ENCODE data around the gene ERC2.

The ERC2 gene

DNA sequence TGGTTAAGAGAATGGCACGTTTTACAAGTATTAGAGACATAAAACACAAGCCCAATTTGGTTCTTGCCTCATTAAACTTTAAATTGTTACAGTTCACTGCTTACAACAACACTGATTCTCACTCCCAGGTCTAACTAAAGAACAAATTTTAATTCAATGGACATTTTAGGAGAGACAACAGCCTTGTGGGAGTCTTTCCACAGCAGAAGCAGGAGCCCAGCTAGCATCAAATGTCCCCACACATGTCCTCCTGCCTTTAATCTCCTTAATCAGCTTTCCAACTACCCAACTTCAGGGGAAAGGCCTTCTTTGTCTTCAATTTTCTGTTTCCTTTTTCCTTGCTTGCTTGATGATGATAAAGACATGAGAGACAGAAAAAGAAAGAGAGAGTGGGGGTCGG lies 693.4 kb downstream of the ERC2 start:
- TF ChIP-seq FOXM1 (IDR thresholded peaks at IDR 0.05; ENCODE audit: borderline replicate concordance, low read depth) (no peak), TEAD4 (IDR thresholded peaks at IDR 0.05) (no peak), CREB1 (IDR thresholded peaks at IDR 0.05; ENCODE audit: low read depth) (no peak), ZBTB7A (IDR thresholded peaks at IDR 0.05; ENCODE audit: low read depth) (no peak), TCF12 (IDR thresholded peaks at IDR 0.05; ENCODE audit: low read depth) (no peak)
- TF ChIP-seq, protein P1, sequence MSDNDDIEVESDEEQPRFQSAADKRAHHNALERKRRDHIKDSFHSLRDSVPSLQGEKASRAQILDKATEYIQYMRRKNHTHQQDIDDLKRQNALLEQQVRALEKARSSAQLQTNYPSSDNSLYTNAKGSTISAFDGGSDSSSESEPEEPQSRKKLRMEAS (IDR thresholded peaks at IDR 0.05): no peak
- TF ChIP-seq, protein P2, sequence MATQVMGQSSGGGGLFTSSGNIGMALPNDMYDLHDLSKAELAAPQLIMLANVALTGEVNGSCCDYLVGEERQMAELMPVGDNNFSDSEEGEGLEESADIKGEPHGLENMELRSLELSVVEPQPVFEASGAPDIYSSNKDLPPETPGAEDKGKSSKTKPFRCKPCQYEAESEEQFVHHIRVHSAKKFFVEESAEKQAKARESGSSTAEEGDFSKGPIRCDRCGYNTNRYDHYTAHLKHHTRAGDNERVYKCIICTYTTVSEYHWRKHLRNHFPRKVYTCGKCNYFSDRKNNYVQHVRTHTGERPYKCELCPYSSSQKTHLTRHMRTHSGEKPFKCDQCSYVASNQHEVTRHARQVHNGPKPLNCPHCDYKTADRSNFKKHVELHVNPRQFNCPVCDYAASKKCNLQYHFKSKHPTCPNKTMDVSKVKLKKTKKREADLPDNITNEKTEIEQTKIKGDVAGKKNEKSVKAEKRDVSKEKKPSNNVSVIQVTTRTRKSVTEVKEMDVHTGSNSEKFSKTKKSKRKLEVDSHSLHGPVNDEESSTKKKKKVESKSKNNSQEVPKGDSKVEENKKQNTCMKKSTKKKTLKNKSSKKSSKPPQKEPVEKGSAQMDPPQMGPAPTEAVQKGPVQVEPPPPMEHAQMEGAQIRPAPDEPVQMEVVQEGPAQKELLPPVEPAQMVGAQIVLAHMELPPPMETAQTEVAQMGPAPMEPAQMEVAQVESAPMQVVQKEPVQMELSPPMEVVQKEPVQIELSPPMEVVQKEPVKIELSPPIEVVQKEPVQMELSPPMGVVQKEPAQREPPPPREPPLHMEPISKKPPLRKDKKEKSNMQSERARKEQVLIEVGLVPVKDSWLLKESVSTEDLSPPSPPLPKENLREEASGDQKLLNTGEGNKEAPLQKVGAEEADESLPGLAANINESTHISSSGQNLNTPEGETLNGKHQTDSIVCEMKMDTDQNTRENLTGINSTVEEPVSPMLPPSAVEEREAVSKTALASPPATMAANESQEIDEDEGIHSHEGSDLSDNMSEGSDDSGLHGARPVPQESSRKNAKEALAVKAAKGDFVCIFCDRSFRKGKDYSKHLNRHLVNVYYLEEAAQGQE (IDR thresholded peaks at IDR 0.05; ENCODE audit: low read depth): no peak

DNA sequence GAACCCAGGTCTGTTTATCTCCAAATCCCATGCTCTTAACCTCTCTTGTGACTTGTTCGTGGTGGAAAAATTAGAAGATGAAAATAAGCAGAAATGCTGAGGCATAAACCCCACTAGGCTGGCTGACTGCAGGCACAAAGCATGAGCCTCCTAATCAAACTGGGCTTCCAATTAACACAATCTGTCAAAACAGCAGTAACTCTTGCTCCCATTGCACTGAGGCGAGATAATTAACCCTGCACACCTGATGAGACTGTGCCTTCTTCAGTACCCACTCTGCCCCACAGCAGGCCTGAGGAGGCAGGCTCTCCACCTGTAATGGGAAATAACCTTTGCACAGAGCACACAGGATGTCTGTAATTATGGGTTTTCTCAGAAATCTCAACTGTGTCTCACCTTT lies 696.8 kb downstream of the ERC2 start:
- TF ChIP-seq TEAD4 (IDR thresholded peaks at IDR 0.05): no peak
- TF ChIP-seq, protein P2 (IDR thresholded peaks at IDR 0.05; ENCODE audit: low read depth): no peak
- TF ChIP-seq EP300 (IDR thresholded peaks at IDR 0.05; ENCODE audit: borderline replicate concordance): no peak
- TF ChIP-seq ZBTB7A (IDR thresholded peaks at IDR 0.05; ENCODE audit: low read depth): no peak
- TF ChIP-seq, protein P1 (IDR thresholded peaks at IDR 0.05): no peak
- no peak for TF ChIP-seq NFIC (IDR thresholded peaks at IDR 0.05)
- TF ChIP-seq, protein P3, sequence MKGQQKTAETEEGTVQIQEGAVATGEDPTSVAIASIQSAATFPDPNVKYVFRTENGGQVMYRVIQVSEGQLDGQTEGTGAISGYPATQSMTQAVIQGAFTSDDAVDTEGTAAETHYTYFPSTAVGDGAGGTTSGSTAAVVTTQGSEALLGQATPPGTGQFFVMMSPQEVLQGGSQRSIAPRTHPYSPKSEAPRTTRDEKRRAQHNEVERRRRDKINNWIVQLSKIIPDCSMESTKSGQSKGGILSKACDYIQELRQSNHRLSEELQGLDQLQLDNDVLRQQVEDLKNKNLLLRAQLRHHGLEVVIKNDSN (IDR thresholded peaks at IDR 0.05): no peak
- no peak for TF ChIP-seq CREB1 (IDR thresholded peaks at IDR 0.05; ENCODE audit: low read depth)
- TF ChIP-seq YY1 (IDR thresholded peaks at IDR 0.05; ENCODE audit: low read depth): no peak
- no peak for TF ChIP-seq TCF12 (IDR thresholded peaks at IDR 0.05; ENCODE audit: low read depth)
- no peak for TF ChIP-seq TAF1 (IDR thresholded peaks at IDR 0.05; ENCODE audit: low read depth)
- no peak for TF ChIP-seq EGR1 (IDR thresholded peaks at IDR 0.05)
- no peak for TF ChIP-seq RAD21 (IDR thresholded peaks at IDR 0.05; ENCODE audit: low read depth)
- TF ChIP-seq CEBPB (IDR thresholded peaks at IDR 0.05): no peak
- no peak for TF ChIP-seq FOXM1 (IDR thresholded peaks at IDR 0.05; ENCODE audit: borderline replicate concordance, low read depth)

DNA sequence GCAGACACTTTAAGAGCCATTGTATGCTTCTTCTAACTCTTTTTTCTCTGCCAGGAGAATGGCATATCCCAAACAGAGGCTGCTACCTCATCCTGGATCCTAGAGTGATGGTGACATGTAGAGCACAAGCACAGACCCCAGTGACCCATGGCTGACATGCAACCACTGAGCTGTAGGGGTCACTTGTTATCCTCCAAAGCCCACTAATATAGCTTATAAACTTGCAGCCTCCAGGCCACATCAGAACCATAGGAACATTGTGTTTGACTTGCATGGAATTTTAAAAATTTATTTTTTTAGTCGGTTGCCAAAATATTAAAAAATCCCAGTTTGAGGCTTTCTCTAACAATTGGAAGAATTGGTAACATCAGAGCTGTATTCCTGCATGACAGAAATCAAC lies 698.2 kb downstream of the ERC2 start:
- TF ChIP-seq EP300 (IDR thresholded peaks at IDR 0.05; ENCODE audit: borderline replicate concordance): no peak
- no peak for TF ChIP-seq CEBPB (IDR thresholded peaks at IDR 0.05)
- TF ChIP-seq, protein P3 (IDR thresholded peaks at IDR 0.05): no peak
- TF ChIP-seq TCF12 (IDR thresholded peaks at IDR 0.05; ENCODE audit: low read depth): no peak
- TF ChIP-seq, protein P2 (IDR thresholded peaks at IDR 0.05; ENCODE audit: low read depth): no peak
- no peak for TF ChIP-seq TAF1 (IDR thresholded peaks at IDR 0.05; ENCODE audit: low read depth)
- TF ChIP-seq FOXM1 (IDR thresholded peaks at IDR 0.05; ENCODE audit: borderline replicate concordance, low read depth): no peak
- TF ChIP-seq TEAD4 (IDR thresholded peaks at IDR 0.05): no peak
- no peak for TF ChIP-seq NFIC (IDR thresholded peaks at IDR 0.05)
- no peak for TF ChIP-seq CREB1 (IDR thresholded peaks at IDR 0.05; ENCODE audit: low read depth)
- no peak for TF ChIP-seq YY1 (IDR thresholded peaks at IDR 0.05; ENCODE audit: low read depth)
- TF ChIP-seq RAD21 (IDR thresholded peaks at IDR 0.05; ENCODE audit: low read depth): no peak
- TF ChIP-seq ZBTB7A (IDR thresholded peaks at IDR 0.05; ENCODE audit: low read depth): no peak
- TF ChIP-seq, protein P1 (IDR thresholded peaks at IDR 0.05): no peak
- no peak for TF ChIP-seq EGR1 (IDR thresholded peaks at IDR 0.05)

DNA sequence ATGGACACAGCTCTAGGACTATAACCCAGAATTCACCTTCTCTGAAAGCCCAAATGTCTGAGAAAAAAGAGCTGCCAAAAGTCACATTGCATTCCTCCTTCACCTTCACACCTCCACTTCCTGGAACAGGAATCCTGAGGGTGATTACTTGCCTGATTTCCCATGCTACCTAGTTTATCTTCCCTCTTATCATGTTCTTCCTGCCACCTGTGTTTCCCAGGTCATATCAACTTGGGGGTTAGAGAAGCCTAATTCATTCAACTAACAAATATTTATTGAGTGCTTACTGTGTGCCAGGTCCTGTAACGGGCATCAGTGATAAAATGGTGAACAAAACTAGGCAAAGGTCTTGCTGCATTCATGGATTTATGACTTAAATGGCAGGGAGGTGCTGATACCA lies 701.5 kb downstream of the ERC2 start:
- TF ChIP-seq EP300 (IDR thresholded peaks at IDR 0.05; ENCODE audit: borderline replicate concordance) (no peak), EGR1 (IDR thresholded peaks at IDR 0.05) (no peak), YY1 (IDR thresholded peaks at IDR 0.05; ENCODE audit: low read depth) (no peak), TEAD4 (IDR thresholded peaks at IDR 0.05) (no peak), ZBTB7A (IDR thresholded peaks at IDR 0.05; ENCODE audit: low read depth) (no peak), NFIC (IDR thresholded peaks at IDR 0.05) (no peak), TCF12 (IDR thresholded peaks at IDR 0.05; ENCODE audit: low read depth) (no peak), TAF1 (IDR thresholded peaks at IDR 0.05; ENCODE audit: low read depth) (no peak), FOXM1 (IDR thresholded peaks at IDR 0.05; ENCODE audit: borderline replicate concordance, low read depth) (no peak), CEBPB (IDR thresholded peaks at IDR 0.05) (no peak), RAD21 (IDR thresholded peaks at IDR 0.05; ENCODE audit: low read depth) (no peak), CREB1 (IDR thresholded peaks at IDR 0.05; ENCODE audit: low read depth) (no peak)
- TF ChIP-seq, protein P2 (IDR thresholded peaks at IDR 0.05; ENCODE audit: low read depth): no peak
- TF ChIP-seq, protein P1 (IDR thresholded peaks at IDR 0.05): no peak
- TF ChIP-seq, protein P3 (IDR thresholded peaks at IDR 0.05): no peak

Data from Ishikawa (cell line).